Bronchial epithelial cell (primary cell): ENCODE results near the gene OR10T2. TPM values are rescaled to one million over a fixed set of nuclear protein-coding genes. Genes with fewer than 3 reads are reported as not detected.
"Not testable (repeated sequence)": the region's sequence is repeated elsewhere in the genome, so short reads cannot be mapped to it uniquely, and the experiment has no call there.

ENCODE experiments used
- DNase-seq: peaks from one replicate; pipeline ENCODE4 v3.0.0-alpha.2; 2010; ENCODE audit warnings: low read depth
- FAIRE-seq: peaks from 2 replicates; lab custom pipeline; 2011; peaks lifted over from hg19 to GRCh38; lab: Jason Lieb, UNC
- H3K27me3 ChIP-seq: 2 replicates; pipeline ENCODE4 v1.5.1; 2011; ENCODE audit warnings: low read length; ENCODE audit not compliant: control insufficient read depth, insufficient read depth
- H3K36me3 ChIP-seq: 2 replicates; pipeline ENCODE4 v1.5.1; 2011; ENCODE audit warnings: low read length; ENCODE audit not compliant: control insufficient read depth, insufficient read depth
- H3K4me3 ChIP-seq: 2 replicates; pipeline ENCODE4 v1.5.1; 2011; ENCODE audit warnings: mild to moderate bottlenecking, low read depth, low read length, control low read depth
- CTCF ChIP-seq: IDR thresholded peaks from 2 replicates; pipeline ENCODE4 v1.5.1; 2011; ENCODE audit warnings: mild to moderate bottlenecking, moderate library complexity, low read length, control low read depth, inconsistent platforms; ENCODE audit not compliant: insufficient read depth, severe bottlenecking
- total RNA-seq: library from RNA; depleted of rRNA; stranded (reverse); fragments of >200 nt; gene quantifications from 2 replicates; pipeline ENCODE4 v1.2.1, GENCODE V29; 2014

The OR10T2 gene
- total RNA-seq: not detected in 2 replicates

DNA sequence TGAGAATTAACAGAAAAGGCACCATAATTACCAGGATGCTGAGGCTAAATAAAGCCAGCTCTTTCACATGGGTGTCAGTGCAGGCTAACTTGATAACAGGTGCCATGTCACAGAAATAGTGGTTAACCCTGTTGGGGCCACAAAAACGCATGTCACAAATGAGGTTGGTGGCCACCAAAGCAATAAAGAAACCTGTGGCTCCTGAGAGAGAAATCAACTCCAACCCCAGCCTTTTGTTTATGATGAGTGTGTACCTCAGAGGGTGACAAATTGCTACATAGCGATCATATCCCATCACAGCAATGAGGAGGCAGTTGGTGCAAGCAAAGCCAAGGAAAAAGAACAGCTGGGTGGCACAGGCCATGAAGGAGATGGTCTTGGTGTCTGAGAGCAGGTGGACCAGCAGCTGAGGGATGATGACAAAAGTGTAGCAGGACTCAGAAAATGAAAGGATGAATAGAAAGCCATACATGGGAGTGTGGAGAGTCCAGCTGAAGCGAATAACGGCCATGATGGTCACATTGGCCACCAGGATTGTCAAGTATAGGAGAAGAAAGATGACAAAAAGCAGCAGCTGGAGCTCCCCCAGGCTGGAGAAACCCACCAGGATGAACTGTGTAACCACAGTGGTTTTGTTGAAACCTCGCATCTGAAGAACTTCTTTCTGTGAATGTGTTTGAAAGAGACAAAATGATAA, at the start of gene OR10T2:
Gene OR10T2 (minus strand): TSS at position 649 of the 697 bp plus-strand sequence. CDS start 0 bp downstream, at position 649.
- Histone ChIP-seq H3K4me3 (no peak within 1 kb of the TSS), H3K36me3 (no peaks in the 10 kb centered on the region), H3K27me3 (no peaks in the 10 kb centered on the region)
- FAIRE-seq (no peak), DNase-seq (no peak)
- no peak for TF ChIP-seq CTCF

GRCh38 chr1:158445376-158445775, 46.1 kb upstream of the OR10T2 start:
- FAIRE-seq (peak; percentile 50), DNase-seq (no peak)
- TF ChIP-seq CTCF: no peak
- Histone ChIP-seq H3K4me3 (no peak overlapping the region), H3K27me3 (no peaks in the 10 kb centered on the region), H3K36me3 (no peaks in the 10 kb centered on the region)

DNA sequence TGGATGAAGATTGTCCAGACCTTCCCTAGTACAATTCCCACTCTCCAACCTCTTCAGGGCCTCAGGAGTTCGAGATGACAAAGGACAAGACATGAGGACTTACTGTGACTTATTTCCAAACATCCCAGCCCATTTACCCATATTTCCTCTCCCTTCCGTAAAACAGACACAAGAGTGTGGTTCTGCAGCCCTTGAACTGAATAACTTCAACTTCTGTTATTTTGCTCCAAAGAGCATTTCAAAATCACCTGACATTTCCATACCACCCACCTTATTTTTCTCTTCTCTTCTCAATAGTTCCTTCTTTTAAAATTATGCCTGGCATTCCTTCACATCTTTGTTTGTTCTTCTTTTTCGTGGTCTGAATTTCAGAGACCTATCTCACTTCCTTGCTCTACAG, 35.5 kb upstream of the OR10T2 start:
- FAIRE-seq (no peak), DNase-seq (no peak)
- Histone ChIP-seq H3K36me3 (no peaks in the 10 kb centered on the region), H3K4me3 (no peak overlapping the region), H3K27me3 (no peaks in the 10 kb centered on the region)
- no peak for TF ChIP-seq CTCF

DNA sequence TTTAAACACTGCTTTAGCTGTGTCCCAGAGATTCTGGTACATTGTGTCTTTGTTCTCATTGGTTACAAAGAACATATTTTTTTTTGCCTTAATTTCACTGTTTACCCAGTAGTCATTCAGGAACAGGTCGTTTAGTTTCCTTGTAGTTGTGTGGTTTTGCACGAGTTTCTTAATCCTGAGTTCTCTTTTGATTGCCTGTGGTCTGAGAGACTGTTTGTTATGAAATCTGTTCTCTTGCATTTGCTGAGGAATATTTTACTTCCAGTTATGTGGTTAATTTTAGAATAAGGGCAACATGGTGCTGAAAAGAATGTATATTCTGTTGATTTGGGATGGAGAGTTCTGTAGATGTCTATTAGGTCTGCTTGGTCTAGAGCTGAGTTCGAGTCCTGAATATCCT, 30.9 kb upstream of the OR10T2 start:
- H3K27me3 ChIP-seq, FAIRE-seq, DNase-seq, H3K36me3 ChIP-seq, H3K4me3 ChIP-seq: not testable (repeated sequence)

- FAIRE-seq: no peak
- H3K4me3 ChIP-seq: no peak within 1 kb of the TSS
- no peaks in the 10 kb centered on the region for H3K27me3 ChIP-seq
- TF ChIP-seq CTCF: no peak
- no peaks in the 10 kb centered on the region for H3K36me3 ChIP-seq
- no peak for DNase-seq
Observed at GRCh38 chr1:158426137-158426536, 26.9 kb upstream of the OR10T2 start, which contains the start of gene OR10K2. TSS of gene OR10K2 (minus strand) at chr1:158426237. CDS start at chr1:158420866, 5,371 bp downstream.

- Histone ChIP-seq H3K4me3 (no peak overlapping the region), H3K36me3 (no peaks in the 10 kb centered on the region), H3K27me3 (no peaks in the 10 kb centered on the region)
- TF ChIP-seq CTCF: no peak
- no peak for FAIRE-seq
- DNase-seq: no peak
Observed at GRCh38 chr1:158425027-158425426, 25.8 kb upstream of the OR10T2 start.
